ACC112 (cell line): ENCODE data around the gene SEC11A.
A peak's percentile ranks its signal among the peaks of the same experiment; 100 is the strongest.
"Not testable (repeated sequence)": the region's sequence is repeated elsewhere in the genome, so short reads cannot be mapped to it uniquely, and the experiment has no call there.

Source experiments
- H2AFZ ChIP-seq: fragments of 200-600 bp; sonication (generic); one replicate; pipeline ENCODE4 v1.6.0; 2017; ENCODE audit warnings: antibody characterized with exemption, low read length; ENCODE audit not compliant: unreplicated experiment
- H3K27ac ChIP-seq: fragments of 200-600 bp; sonication (generic); 2 replicates; pipeline ENCODE4 v1.5.1; 2014; ENCODE audit warnings: low read depth, mild to moderate bottlenecking, antibody characterized with exemption, low read length, moderate library complexity
- H3K27me3 ChIP-seq: fragments of 200-600 bp; sonication (generic); 2 replicates; pipeline ENCODE4 v1.6.1; 2014; ENCODE audit warnings: mild to moderate bottlenecking, antibody characterized with exemption, low read length, moderate library complexity, mixed read lengths; ENCODE audit not compliant: insufficient read depth
- H3K36me3 ChIP-seq: fragments of 200-600 bp; sonication (generic); 2 replicates; pipeline ENCODE4 v1.6.1; 2016; ENCODE audit warnings: mild to moderate bottlenecking, antibody characterized with exemption, low read length, moderate library complexity, mixed read lengths; ENCODE audit not compliant: insufficient read depth
- H3K4me1 ChIP-seq: fragments of 200-600 bp; sonication (generic); one replicate; pipeline ENCODE4 v1.6.1; 2016; ENCODE audit warnings: low read length, mixed read lengths; ENCODE audit not compliant: insufficient read depth, unreplicated experiment, control insufficient read depth
- H3K4me3 ChIP-seq: fragments of 200-600 bp; sonication (generic); 2 replicates; pipeline ENCODE4 v1.5.1; 2014; ENCODE audit warnings: mild to moderate bottlenecking, low read depth, low read length
- H3K79me2 ChIP-seq: fragments of 200-600 bp; sonication (generic); one replicate; pipeline ENCODE4 v1.6.0; 2016; ENCODE audit warnings: low read length; ENCODE audit not compliant: control insufficient read depth, unreplicated experiment, insufficient read depth

Gene SEC11A

GRCh38 chr15:84736375-84736774, 20.4 kb upstream of the SEC11A start:
- H3K79me2 ChIP-seq: no peaks in the 10 kb centered on the region
- H3K27ac ChIP-seq: no peak overlapping the region
- H3K4me3 ChIP-seq: no peak overlapping the region
- H3K27me3 ChIP-seq: no peaks in the 10 kb centered on the region
- no peaks in the 10 kb centered on the region for H3K36me3 ChIP-seq
- H2AFZ ChIP-seq: no peak overlapping the region
- H3K4me1 ChIP-seq: peaks cover 9% of the 10 kb centered on the region

GRCh38 chr15:84735480-84736061, 19.6 kb upstream of the SEC11A start:
- not testable (repeated sequence) for H3K27me3 ChIP-seq, H3K79me2 ChIP-seq, H2AFZ ChIP-seq, H3K4me3 ChIP-seq, H3K4me1 ChIP-seq, H3K36me3 ChIP-seq, H3K27ac ChIP-seq

- Histone ChIP-seq H3K27me3 (no peaks in the 10 kb centered on the region), H3K79me2 (no peaks in the 10 kb centered on the region), H3K4me1 (peaks cover 9% of the 10 kb centered on the region), H3K4me3 (no peak overlapping the region), H3K36me3 (no peaks in the 10 kb centered on the region), H3K27ac (no peak overlapping the region), H2AFZ (no peak overlapping the region)
Measured at GRCh38 chr15:84734794-84735479, 19.0 kb upstream of the SEC11A start.

GRCh38 chr15:84731774-84732173, 15.8 kb upstream of the SEC11A start:
- no peak overlapping the region for H2AFZ ChIP-seq
- H3K4me3 ChIP-seq: no peak overlapping the region
- no peaks in the 10 kb centered on the region for H3K79me2 ChIP-seq
- H3K27ac ChIP-seq: no peak overlapping the region
- H3K36me3 ChIP-seq: no peaks in the 10 kb centered on the region
- H3K4me1 ChIP-seq: peaks cover 9% of the 10 kb centered on the region
- no peaks in the 10 kb centered on the region for H3K27me3 ChIP-seq

GRCh38 chr15:84727429-84727828, 11.5 kb upstream of the SEC11A start:
- H3K27me3 ChIP-seq: no peaks in the 10 kb centered on the region
- no peaks in the 10 kb centered on the region for H3K79me2 ChIP-seq
- H3K27ac ChIP-seq: no peak overlapping the region
- no peaks in the 10 kb centered on the region for H3K36me3 ChIP-seq
- H2AFZ ChIP-seq: no peak overlapping the region
- peaks cover 7% of the 10 kb centered on the region for H3K4me1 ChIP-seq
- no peak overlapping the region for H3K4me3 ChIP-seq

GRCh38 chr15:84725001-84725491, 9.1 kb upstream of the SEC11A start:
- H3K36me3 ChIP-seq: no peaks in the 10 kb centered on the region
- peaks cover 7% of the 10 kb centered on the region for H3K4me1 ChIP-seq
- H3K79me2 ChIP-seq: no peaks in the 10 kb centered on the region
- no peak overlapping the region for H3K4me3 ChIP-seq
- H2AFZ ChIP-seq: peak overlapping the region; percentile 73
- H3K27ac ChIP-seq: no peak overlapping the region
- H3K27me3 ChIP-seq: no peaks in the 10 kb centered on the region

- H3K27me3 ChIP-seq: no peaks in the 10 kb centered on the region
- peaks cover 7% of the 10 kb centered on the region for H3K4me1 ChIP-seq
- H2AFZ ChIP-seq: no peak overlapping the region
- H3K4me3 ChIP-seq: no peak overlapping the region
- H3K36me3 ChIP-seq: no peaks in the 10 kb centered on the region
- no peaks in the 10 kb centered on the region for H3K79me2 ChIP-seq
- H3K27ac ChIP-seq: no peak overlapping the region
Measured at GRCh38 chr15:84722628-84723027, 6.7 kb upstream of the SEC11A start.

GRCh38 chr15:84721371-84721770, 5.4 kb upstream of the SEC11A start:
- Histone ChIP-seq H3K27me3 (no peaks in the 10 kb centered on the region), H2AFZ (no peak overlapping the region), H3K4me3 (no peak overlapping the region), H3K27ac (no peak overlapping the region), H3K4me1 (peaks cover 7% of the 10 kb centered on the region), H3K79me2 (no peaks in the 10 kb centered on the region), H3K36me3 (no peaks in the 10 kb centered on the region)

- H3K27ac ChIP-seq: peak overlapping the region; percentile 72
- H3K4me3 ChIP-seq: peak overlapping the region; percentile 78
- H3K4me1 ChIP-seq: peaks cover 15% of the 10 kb centered on the region
- peak overlapping the region; percentile 83 for H2AFZ ChIP-seq
- peaks cover 48% of the 10 kb centered on the region for H3K79me2 ChIP-seq
- H3K36me3 ChIP-seq: no peaks in the 10 kb centered on the region
- no peaks in the 10 kb centered on the region for H3K27me3 ChIP-seq
Measured at GRCh38 chr15:84715441-84716035, 401 bp downstream of the SEC11A start.

- Histone ChIP-seq H3K27me3 (no peaks in the 10 kb centered on the region), H3K4me3 (peak overlapping the region; percentile 78), H3K27ac (peak overlapping the region; percentile 72), H3K79me2 (peaks cover 54% of the 10 kb centered on the region), H2AFZ (no peak overlapping the region), H3K36me3 (no peaks in the 10 kb centered on the region), H3K4me1 (peaks cover 15% of the 10 kb centered on the region)
Measured at GRCh38 chr15:84714821-84715220, 1.1 kb downstream of the SEC11A start.

GRCh38 chr15:84714372-84714771, 1.6 kb downstream of the SEC11A start:
- Histone ChIP-seq H2AFZ (no peak overlapping the region), H3K79me2 (peaks cover 58% of the 10 kb centered on the region), H3K36me3 (no peaks in the 10 kb centered on the region), H3K27ac (no peak overlapping the region), H3K4me1 (peaks cover 15% of the 10 kb centered on the region), H3K4me3 (peak overlapping the region; percentile 78), H3K27me3 (no peaks in the 10 kb centered on the region)
